IMR-90 (cell line): ENCODE measurements around the gene XCR1.

Experiments used
- CEBPB ChIP-seq: IDR thresholded peaks from 2 replicates; pipeline ENCODE4 v1.6.1; 2012; ENCODE audit warnings: low read depth, low read length, improper control_type of control experiment
- FOS ChIP-seq: fragments of 150-350 bp; IDR thresholded peaks from 2 replicates; pipeline ENCODE4 v1.6.1; 2016; ENCODE audit warnings: low read depth, low read length
- MAFK ChIP-seq: IDR thresholded peaks from 2 replicates; pipeline ENCODE4 v1.6.1; 2012; ENCODE audit warnings: low read depth, low read length, improper control_type of control experiment
- MAZ ChIP-seq: IDR thresholded peaks from 2 replicates; pipeline ENCODE4 v1.6.1; 2012; ENCODE audit warnings: low read depth, mild to moderate bottlenecking, low read length, improper control_type of control experiment, moderate library complexity, borderline replicate concordance
- NFE2L2 ChIP-seq: fragments of 150-350 bp; IDR thresholded peaks from 2 replicates; pipeline ENCODE4 v1.6.1; 2016; ENCODE audit warnings: low read depth, mild to moderate bottlenecking, low read length
- POLR2A ChIP-seq: IDR thresholded peaks from 2 replicates; pipeline ENCODE4 v1.6.1; 2012; ENCODE audit warnings: mild to moderate bottlenecking, low read depth, low read length
- RAD21 ChIP-seq: IDR thresholded peaks from 2 replicates; pipeline ENCODE4 v1.6.1; 2012; ENCODE audit warnings: low read length, improper control_type of control experiment
- RCOR1 ChIP-seq: IDR thresholded peaks from 2 replicates; pipeline ENCODE4 v1.6.1; 2012; ENCODE audit warnings: mild to moderate bottlenecking, low read length, improper control_type of control experiment; ENCODE audit not compliant: insufficient replicate concordance
- RFX5 ChIP-seq: IDR thresholded peaks from 2 replicates; pipeline ENCODE4 v1.8.0; 2012; ENCODE audit warnings: low read depth, mild to moderate bottlenecking, low read length, moderate library complexity
- SMC3 ChIP-seq: fragments of 150-350 bp; IDR thresholded peaks from 2 replicates; pipeline ENCODE4 v1.6.1; 2016; ENCODE audit warnings: low read depth, mild to moderate bottlenecking, antibody characterized with exemption, low read length, moderate library complexity
- TF ChIP-seq, protein P1 (sequence below): conservative IDR thresholded peaks from 2 replicates; pipeline ENCODE4 v1.5.1; 2012; ENCODE audit warnings: mild to moderate bottlenecking, low read depth, low read length, improper control_type of control experiment
- TF ChIP-seq, protein P2 (sequence below): fragments of 150-350 bp; IDR thresholded peaks from 2 replicates; pipeline ENCODE4 v1.6.1; 2017; ENCODE audit warnings: mild to moderate bottlenecking, antibody characterized with exemption, low read length, low read depth
- TF ChIP-seq, protein P3 (sequence below): fragments of 150-350 bp; IDR thresholded peaks from 2 replicates; pipeline ENCODE4 v1.6.1; 2016; ENCODE audit warnings: low read depth, mild to moderate bottlenecking, low read length, moderate library complexity, borderline replicate concordance

DNA sequence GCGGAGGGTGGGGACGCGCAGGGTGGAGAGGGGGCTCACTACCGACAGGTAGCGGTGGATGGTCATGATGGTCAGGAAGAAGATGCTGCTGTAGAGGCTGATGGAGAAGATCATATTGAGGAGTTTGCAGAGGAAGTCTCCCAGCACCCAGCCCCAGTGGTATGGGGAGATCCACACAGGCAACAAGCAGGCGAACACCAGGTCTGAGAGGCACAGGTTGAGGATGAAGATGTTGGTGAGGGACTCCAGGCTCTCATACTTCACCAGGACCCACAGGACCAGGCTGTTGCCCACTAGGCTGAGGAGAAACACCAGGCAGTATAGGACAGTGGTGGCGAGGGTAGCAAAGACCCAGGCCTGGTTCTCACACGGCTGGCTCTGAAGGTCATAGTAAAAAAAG, 5.8 kb downstream of the XCR1 start:
- TF ChIP-seq POLR2A: no peak
- TF ChIP-seq, protein P1, sequence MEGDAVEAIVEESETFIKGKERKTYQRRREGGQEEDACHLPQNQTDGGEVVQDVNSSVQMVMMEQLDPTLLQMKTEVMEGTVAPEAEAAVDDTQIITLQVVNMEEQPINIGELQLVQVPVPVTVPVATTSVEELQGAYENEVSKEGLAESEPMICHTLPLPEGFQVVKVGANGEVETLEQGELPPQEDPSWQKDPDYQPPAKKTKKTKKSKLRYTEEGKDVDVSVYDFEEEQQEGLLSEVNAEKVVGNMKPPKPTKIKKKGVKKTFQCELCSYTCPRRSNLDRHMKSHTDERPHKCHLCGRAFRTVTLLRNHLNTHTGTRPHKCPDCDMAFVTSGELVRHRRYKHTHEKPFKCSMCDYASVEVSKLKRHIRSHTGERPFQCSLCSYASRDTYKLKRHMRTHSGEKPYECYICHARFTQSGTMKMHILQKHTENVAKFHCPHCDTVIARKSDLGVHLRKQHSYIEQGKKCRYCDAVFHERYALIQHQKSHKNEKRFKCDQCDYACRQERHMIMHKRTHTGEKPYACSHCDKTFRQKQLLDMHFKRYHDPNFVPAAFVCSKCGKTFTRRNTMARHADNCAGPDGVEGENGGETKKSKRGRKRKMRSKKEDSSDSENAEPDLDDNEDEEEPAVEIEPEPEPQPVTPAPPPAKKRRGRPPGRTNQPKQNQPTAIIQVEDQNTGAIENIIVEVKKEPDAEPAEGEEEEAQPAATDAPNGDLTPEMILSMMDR: no peak
- TF ChIP-seq FOS: no peak
- TF ChIP-seq RFX5: no peak
- TF ChIP-seq RAD21: no peak
- no peak for TF ChIP-seq SMC3
- no peak for TF ChIP-seq MAFK
- TF ChIP-seq, protein P2, sequence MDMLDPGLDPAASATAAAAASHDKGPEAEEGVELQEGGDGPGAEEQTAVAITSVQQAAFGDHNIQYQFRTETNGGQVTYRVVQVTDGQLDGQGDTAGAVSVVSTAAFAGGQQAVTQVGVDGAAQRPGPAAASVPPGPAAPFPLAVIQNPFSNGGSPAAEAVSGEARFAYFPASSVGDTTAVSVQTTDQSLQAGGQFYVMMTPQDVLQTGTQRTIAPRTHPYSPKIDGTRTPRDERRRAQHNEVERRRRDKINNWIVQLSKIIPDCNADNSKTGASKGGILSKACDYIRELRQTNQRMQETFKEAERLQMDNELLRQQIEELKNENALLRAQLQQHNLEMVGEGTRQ: no peak
- no peak for TF ChIP-seq NFE2L2
- TF ChIP-seq RCOR1: no peak
- TF ChIP-seq CEBPB: no peak
- TF ChIP-seq, protein P3, sequence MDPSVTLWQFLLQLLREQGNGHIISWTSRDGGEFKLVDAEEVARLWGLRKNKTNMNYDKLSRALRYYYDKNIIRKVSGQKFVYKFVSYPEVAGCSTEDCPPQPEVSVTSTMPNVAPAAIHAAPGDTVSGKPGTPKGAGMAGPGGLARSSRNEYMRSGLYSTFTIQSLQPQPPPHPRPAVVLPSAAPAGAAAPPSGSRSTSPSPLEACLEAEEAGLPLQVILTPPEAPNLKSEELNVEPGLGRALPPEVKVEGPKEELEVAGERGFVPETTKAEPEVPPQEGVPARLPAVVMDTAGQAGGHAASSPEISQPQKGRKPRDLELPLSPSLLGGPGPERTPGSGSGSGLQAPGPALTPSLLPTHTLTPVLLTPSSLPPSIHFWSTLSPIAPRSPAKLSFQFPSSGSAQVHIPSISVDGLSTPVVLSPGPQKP: no peak
- no peak for TF ChIP-seq MAZ
